Raji (cell line): Measurements from ENCODE around the gene PLXNB3.

Experiments
- POLR2A ChIP-seq: IDR thresholded peaks from 2 replicates; pipeline ENCODE4 v1.6.1; 2011; ENCODE audit warnings: low read depth, low read length, control low read depth; ENCODE audit not compliant: insufficient read depth

The PLXNB3 gene

DNA sequence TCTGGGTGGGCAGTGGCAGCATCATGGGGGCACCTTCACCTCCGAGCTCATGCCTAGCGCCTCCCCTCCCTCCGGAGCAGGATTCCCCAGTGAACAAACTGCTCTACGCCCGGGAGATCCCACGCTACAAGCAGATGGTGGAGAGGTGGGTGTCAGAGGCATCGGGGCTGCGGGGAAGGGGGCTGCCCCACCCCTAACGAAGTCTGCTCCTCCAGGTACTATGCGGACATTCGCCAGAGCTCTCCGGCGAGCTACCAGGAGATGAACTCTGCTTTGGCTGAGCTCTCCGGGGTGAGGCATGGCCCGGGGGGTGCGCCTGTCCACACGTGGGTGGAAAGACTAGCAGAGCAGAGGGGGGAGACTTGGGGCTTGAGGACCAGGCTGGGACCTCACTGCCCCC, 14.1 kb downstream of the PLXNB3 start:
- no peak for TF ChIP-seq POLR2A

DNA sequence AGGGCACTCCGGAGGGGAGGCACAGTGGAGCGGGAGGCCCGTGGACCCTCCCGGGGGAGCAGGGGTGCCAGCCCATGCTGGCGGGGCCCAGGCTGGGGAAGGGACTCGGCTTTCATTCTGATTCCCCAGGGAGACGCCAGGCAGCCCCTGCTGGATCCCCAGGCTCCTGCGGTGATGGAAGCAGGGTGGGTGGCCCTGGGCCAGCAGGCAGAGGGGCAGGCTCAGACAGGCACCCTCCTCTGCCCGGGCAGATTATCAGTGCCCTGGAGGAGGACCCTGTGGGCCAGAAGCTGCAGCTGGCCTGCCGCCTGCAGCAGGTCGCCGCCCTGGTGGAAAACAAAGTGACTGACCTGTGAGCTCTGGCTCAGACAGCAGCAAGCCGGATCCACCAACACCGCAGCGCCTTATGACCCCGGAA, 14.6 kb downstream of the PLXNB3 start:
- no peak for TF ChIP-seq POLR2A

DNA sequence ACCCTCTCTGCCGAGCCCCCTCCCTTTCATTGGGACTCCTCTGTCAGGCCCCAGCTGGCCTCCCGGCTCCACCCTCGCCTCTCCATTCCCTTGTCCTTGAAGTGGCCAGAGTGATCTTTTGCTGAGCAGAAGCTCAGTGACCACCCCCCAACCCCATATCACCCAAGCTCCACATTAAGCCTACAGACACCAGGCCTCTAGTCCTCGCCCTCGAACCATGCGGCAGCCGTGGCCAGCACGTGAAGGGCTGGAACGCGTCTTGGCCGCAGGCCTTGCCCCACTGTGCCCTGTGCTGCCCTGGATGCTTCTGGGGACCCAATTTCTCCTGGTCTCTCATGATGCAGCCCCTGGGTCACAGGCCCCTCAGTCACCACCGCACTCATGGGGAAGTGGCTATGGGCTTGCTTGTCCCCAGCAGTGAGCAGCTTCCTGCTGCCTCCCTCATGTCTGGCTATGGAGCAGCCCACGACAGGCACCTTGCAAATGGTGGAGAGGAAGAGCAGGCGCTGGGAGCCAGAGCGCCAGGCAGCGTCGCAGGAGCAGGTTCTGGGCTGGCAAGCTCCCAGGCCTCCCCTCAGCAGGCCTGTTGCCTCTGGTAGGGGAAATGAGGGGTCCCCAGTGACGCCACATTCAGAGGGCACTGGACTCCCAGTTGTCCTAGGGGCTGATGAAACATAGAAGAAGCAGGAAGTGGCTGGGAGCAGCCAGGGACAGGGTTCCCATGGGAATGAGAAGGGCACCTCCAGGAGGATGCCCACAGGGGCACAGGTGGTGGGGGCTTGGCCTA, 16.0 kb downstream of the PLXNB3 start:
- no peak for TF ChIP-seq POLR2A

DNA sequence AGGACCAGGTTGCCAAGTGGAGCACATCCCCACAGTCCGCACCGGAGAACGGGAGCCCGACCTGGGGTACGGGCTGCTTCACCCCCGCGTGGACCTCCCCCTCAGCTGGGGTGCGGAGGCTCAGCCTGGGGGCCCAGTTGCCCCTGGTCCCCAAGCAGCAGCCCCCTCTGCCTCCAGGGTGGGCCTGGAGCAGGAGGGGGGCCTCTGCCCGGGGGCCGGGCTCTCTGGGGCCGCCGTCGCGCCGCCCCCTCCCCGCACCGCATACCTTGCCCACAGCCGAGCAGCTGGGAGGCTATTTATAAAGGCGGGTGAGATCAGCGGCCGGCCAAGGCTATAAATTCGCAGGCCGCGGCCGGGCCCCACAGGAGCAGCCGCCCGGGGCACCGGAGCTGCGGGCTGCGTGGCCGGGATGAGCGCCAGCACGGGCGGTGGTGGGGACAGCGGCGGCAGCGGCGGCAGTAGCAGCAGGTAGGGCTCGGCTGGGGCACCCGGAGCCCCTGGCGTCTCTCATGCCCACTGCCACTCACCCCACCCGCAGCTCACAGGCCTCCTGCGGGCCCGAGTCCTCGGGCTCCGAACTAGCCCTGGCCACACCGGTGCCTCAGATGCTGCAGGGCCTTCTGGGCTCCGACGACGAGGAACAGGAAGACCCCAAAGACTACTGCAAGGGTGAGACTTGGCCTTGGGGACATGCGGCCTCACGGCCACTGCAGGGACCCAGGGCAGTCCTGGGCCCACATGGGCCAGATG, 16.8 kb downstream of the PLXNB3 start, which contains the start of gene SRPK3:
Gene SRPK3, plus strand, starts transcription at position 364 of the 750 bp plus-strand sequence. Its CDS starts 46 bp downstream, at position 410.
- TF ChIP-seq POLR2A: no peak

DNA sequence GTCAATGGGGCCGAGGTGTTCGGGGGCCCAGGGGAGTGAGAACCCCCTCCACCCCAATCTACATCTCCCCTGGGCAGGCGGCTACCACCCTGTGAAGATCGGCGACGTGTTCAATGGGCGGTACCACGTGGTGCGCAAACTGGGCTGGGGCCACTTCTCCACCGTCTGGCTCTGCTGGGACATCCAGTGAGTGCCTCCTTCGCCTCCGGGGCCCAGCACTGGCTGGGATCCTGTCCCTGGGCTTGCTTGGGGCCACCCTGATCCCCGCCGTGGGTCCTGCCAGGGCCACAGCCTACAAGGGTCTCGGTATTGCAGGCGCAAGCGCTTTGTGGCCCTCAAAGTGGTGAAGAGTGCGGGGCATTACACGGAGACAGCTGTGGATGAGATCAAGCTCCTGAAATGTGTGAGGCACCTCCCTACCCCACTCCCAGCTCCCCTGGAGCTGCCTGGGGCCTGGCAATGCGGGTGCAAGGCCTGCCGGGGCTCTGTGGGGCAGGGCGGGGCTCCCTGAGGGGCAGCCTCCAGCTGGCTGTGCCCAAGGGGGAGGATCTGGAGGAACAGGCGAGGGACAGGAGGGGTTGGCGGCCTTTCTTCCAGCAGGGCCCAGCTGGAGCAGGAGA, 17.5 kb downstream of the PLXNB3 start:
- no peak for TF ChIP-seq POLR2A

DNA sequence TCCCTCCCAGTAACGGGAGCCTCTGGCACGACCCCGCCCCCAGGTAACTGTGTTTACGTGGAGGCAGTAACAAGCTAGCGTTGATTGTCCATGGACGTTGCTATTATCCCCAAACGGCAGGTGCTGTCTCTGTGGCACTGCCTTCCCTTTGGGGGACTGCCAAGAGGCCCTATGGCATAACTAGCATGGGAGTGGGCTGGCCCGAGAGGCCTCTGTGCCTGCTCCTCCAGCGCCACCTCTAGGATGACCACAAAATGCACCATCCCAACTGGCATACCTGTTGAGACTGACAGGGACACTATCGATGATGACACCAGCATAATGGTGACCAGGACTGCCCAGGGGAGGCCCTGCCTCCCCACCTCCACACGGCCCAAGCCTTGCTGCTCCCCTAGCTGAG, 18.3 kb downstream of the PLXNB3 start:
- no peak for TF ChIP-seq POLR2A

DNA sequence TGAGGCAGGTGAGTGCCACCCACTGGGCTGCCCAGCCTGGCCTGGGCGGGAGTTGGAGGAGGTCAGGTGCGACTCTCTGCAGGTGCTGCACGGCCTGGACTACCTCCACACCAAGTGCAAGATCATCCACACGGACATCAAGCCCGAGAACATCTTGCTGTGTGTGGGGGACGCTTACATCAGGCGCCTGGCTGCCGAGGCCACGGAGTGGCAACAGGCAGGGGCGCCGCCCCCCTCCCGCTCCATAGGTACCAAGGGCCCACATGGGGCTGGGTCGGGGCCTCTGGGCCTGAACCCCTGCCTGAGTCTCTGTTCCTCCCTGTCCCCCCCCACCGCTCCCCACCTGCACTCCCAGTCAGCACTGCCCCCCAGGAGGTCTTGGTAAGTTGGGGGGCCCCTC, 18.8 kb downstream of the PLXNB3 start:
- TF ChIP-seq POLR2A: no peak

DNA sequence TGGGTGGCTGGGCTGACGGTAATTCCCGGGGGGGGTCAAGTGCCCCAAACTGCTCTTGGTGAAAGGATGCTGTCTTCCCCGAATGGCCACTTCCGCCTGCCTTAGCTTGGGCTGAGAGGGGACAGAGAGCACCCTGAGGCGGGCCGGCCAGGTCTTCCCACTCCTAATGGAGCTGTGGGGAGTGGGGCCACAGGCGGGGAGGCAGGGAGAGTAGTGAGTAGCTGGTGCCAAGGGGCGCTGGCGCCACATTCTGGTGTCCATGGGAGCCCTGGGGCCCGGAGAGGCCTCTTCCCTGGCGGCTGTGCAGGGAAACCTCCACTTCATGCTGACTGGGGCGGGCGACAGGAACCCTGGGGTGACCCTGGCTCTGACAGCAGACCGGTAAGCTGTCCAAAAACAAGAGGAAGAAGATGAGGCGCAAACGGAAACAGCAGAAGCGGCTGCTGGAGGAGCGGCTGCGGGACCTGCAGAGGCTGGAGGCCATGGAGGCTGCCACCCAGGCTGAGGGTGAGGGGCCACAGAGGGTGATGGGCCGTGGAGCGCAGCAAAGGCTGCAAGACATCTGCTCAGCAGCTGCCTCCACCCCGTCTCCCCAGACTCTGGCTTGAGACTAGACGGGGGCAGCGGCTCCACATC, 19.4 kb downstream of the PLXNB3 start:
- no peak for TF ChIP-seq POLR2A

DNA sequence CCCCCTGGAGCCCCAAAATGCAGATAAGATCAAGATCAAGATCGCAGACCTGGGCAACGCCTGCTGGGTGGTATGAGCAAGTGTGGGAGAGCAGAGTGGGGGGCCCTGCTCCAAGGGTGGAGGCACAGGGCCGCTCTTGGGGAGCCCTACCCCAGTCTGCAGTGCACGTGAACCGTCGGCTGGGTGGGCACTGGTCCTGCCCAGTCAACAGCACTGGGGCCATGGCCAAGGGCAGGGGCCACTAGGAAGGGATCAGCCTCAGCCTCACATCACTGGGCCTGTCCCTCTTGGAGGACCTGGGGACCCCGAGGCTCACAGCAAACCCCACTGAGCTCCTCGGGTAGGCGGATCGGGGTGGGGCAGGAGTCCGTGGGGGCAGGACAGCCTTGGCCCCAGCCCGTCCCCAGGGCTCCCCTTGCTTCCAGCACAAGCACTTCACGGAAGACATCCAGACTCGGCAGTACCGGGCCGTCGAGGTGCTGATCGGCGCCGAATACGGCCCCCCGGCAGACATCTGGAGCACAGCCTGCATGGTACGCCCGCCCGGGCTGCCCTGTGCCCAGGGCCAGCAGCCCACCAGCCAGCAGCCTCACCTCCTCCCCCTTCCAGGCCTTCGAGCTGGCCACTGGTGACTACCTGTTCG, 20.4 kb downstream of the PLXNB3 start:
- no peak for TF ChIP-seq POLR2A

DNA sequence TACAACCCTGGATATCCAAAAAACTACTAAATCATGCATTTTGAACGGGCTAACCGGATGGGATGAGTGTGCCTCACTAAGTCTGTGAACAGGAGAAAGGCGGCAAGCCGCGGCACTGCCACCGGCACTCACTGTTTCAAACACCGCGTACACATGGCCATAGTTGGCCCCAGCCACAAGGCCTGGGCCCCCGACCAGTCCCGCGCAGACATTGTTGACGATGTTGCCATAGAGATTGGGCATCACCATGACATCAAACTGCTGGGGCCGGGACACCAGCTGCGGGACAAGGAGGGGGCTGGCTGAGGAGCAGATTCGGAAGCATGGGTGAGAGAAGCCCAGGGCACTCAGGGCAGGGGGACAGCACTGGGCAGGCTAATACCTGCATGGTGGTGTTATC, 22.6 kb downstream of the PLXNB3 start:
- TF ChIP-seq POLR2A: no peak

DNA sequence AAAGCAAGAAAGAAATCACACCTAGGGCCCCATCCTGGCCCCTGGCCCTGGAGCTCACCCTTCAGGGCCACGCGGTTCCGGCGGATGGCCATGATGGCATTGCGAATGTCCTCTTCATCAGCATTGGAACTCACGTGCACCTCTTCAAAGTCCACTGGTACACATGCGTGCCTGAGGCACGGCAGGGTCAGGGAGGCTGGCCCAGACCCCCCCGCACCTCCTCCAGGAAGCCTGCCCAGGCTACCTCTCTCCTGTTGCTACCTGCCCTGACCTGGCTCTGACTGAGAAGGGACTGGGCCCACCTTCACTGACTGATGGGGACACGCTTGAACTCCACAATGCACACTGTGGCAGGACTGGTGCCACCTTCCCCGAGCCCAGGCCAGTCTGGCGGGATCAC, 25.6 kb downstream of the PLXNB3 start:
- TF ChIP-seq POLR2A: no peak

DNA sequence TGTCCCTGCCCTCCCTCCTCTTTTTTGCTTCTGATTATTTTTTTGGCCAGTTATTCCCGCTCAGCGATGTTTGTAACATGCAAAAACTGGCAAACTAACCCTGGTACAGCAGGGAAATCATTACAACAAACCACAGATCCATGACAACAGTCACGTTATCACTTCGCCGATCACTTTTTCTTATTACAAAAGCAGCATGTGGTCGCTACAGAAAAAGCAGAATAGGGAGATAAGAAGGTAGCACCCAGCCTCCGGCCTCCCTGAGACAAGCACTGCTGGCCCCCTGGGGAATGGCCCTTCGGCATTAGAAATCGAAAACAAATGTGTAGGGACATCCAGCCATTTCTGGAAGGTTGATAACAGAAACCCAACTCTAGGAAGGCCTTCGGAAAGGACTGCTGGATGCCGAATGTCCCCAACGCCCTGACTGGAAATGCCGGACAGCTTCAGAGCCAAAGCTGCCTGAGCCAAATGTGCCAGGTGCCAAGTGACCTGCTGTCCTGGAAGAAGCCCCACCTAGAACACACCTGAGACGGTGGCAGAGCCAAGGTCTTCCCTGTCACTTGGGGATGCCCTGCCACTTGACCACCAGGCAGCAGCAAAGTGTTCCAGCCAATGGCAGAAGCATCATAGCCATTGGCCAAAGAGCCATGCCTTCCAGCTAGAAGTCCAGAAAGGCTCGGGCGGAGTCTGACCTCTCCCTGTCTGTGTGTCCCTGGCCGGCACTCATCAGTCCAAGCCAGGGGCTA, 27.2 kb downstream of the PLXNB3 start:
- no peak for TF ChIP-seq POLR2A

DNA sequence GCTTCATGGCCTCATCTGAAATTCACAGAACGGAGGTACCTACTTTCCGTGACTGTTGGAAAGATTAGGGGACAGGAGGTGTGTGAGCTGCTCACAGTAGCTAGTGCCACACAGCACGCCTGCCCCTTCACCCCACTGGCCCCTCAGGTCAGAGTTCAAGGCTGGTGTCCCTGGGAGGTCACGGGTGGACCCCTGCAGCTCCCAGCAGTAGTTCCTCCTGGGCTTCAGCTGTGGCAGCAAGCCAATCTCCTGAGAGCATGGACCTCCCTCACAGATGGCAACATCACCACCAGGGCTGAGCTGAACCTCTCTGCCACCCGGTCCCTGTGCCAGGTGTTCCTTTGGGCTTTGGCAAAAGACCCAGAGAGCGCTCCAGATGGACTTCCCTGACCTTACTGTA, 28.3 kb downstream of the PLXNB3 start:
- no peak for TF ChIP-seq POLR2A

DNA sequence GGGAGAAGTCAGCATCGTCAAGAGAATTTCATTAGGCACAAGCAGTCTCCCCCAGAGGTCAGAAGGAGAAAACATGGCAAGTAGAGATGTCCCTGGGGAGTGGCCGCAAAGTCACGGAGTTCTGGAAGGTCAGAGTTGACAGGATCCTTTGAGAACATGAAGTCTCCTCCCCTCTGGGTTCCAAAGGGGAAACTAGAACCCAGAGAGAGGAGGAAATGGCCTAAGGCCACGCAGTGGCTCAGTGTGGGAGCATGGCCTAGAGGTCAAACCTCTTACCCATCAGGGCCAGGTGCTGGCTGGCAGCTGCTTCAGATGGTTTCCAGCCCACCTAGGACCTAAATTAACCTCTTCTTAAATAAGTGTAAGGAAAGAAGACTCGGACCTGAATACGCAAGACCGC, 29.2 kb downstream of the PLXNB3 start:
- no peak for TF ChIP-seq POLR2A
